HFF-Myc (cell line): ENCODE measurements around the gene ZNF346.

Experiments
- DNase-seq: peaks from one replicate; pipeline ENCODE4 v3.0.0-alpha.2; 2011; ENCODE audit warnings: low read depth; ENCODE audit errors: extremely low read depth
- H3K4me3 ChIP-seq: replicated peaks from 2 replicates; pipeline ENCODE4 v1.5.1; 2011; ENCODE audit warnings: low read depth, mild to moderate bottlenecking, control low read depth, low read length
- TF ChIP-seq, protein P1 (sequence below): IDR thresholded peaks from 2 replicates; pipeline ENCODE4 v1.5.1; 2012; ENCODE audit warnings: mild to moderate bottlenecking, low read depth, low read length, control low read depth; ENCODE audit errors: missing control alignments

The ZNF346 gene

GRCh38 chr5:177081859-177082258 is 59.4 kb downstream of the ZNF346 start:
- TF ChIP-seq, protein P1, sequence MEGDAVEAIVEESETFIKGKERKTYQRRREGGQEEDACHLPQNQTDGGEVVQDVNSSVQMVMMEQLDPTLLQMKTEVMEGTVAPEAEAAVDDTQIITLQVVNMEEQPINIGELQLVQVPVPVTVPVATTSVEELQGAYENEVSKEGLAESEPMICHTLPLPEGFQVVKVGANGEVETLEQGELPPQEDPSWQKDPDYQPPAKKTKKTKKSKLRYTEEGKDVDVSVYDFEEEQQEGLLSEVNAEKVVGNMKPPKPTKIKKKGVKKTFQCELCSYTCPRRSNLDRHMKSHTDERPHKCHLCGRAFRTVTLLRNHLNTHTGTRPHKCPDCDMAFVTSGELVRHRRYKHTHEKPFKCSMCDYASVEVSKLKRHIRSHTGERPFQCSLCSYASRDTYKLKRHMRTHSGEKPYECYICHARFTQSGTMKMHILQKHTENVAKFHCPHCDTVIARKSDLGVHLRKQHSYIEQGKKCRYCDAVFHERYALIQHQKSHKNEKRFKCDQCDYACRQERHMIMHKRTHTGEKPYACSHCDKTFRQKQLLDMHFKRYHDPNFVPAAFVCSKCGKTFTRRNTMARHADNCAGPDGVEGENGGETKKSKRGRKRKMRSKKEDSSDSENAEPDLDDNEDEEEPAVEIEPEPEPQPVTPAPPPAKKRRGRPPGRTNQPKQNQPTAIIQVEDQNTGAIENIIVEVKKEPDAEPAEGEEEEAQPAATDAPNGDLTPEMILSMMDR = no peak
- H3K4me3 ChIP-seq = no peak overlapping the region
- no peak for DNase-seq

DNA sequence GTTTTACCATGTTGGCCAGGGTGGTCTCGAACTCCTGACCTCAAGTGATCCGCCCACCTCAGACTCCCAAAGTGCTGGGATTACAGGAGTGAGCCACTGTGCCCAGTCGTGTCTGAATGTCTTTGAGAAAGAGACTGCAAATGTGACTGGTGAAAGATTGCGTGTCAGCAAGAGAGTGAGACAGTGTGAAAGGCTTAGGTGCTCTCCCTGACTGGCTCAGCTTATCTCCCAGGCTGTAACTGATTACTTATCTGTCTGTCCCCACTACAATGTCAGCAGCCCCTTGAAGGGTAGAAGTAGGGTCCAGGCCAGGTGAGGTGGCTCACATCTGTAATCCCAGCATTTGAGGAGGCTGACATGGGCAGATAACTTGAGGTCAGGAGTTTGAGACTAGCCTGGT is 60.9 kb downstream of the ZNF346 start:
- no peak for DNase-seq
- TF ChIP-seq, protein P1 = no peak
- H3K4me3 ChIP-seq = no peak overlapping the region

- TF ChIP-seq, protein P1 = no peak
- no peak for DNase-seq
- no peak overlapping the region for H3K4me3 ChIP-seq
Observed at GRCh38 chr5:177084175-177084574, 61.7 kb downstream of the ZNF346 start.

DNA sequence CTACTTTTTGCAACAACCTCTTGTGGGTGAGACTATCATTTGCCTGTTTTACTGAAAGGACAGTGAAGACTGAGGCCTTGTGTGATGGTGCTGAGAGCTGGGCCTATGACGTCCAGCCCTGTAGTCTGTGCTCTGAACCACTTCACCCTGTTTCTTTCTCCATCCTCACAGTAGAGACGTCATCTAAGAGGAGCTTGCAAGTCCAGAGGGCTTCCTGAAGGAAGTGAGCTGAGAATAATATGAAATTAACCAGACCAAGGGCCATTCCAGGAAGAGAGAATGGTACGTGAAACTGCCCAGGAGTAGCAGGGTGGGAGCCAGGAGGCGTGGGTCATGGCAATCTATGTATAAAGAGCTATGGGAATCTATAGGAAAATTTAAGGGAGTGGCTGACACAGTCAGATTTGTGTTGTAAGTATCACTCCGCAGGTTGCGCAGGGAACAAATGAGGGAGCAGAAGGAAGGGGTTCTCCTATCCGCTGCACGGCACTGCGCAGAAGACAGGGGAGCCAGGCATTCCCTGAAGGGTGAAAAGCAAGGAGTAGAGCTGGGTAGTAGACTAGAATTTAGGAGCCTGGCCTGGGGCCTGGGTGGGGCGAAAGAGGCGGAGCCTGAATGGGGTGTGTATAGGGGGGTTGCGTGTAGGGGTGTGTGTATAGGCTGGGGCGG is 63.6 kb downstream of the ZNF346 start:
- no peak for DNase-seq
- H3K4me3 ChIP-seq = no peak overlapping the region
- TF ChIP-seq, protein P1 = no peak

- TF ChIP-seq, protein P1 = peak; percentile 64
- no peak for DNase-seq
- peak within 1 kb of the TSS; percentile 41 for H3K4me3 ChIP-seq
Observed at GRCh38 chr5:177086654-177087397, 64.3 kb downstream of the ZNF346 start, which contains the start of gene FGFR4. Gene FGFR4, plus strand, starts transcription at chr5:177086915. Its CDS starts 2,688 bp downstream, at chr5:177089603.

- TF ChIP-seq, protein P1 = no peak
- no peak for DNase-seq
- peak overlapping the region; percentile 41 for H3K4me3 ChIP-seq
Observed at GRCh38 chr5:177087398-177088005, 65.0 kb downstream of the ZNF346 start.
